NCI-H2107 (cell line): ENCODE measurements around the gene KDM4E.

Experiments used
- DNase-seq: peaks from one replicate; lab custom pipeline; 2025; lab: John Stamatoyannopoulos, UW

Gene KDM4E

DNA sequence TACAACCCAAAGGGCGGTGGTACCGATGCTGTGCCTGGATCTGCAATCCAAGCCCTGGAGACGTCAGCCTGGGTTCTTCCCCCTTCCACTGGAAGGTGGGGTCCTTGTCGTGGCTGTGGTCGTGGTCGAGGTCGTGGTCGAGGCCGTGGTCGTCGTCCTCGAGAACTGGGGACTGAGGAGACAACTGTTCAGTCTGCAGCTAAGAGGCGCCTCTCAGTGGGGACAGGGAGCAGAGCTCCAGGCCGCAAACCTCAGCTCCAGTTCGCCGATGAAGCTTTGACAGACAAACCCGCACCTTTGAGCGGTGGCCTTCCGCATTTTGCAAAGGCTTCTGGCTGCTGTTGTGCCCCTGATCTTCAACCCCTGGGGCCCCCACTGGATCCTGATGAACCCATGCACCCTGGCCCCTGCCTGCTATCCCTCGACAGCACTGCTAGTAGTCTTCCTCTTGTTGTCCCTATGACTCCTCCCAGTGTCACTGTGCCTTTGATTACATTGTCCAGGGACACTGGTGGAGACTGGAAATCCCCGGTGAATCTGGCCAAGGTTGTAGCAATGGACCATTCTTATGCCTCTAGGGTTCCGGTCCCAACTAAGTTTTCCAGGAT lies 25.6 kb downstream of the KDM4E start:
- DNase-seq: no peak

DNA sequence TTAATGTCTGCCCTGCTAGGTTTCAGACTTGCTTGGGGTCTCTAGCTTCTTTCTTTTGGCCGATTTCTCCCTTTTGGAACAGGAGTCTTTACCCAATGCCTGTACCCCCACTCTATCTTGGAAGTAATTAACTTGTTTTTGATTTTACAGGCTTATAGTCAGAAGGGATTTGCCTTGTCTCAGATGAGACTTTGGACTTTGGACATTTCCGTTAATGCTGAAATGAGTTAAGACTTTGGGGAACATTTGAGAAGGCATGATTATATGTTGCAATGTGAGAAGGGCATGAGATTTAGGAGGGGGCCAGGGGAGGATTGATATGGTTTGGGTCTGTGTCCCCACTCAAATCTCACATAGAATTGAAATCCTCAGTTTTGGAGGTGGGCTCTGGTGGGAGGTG lies 29.3 kb downstream of the KDM4E start:
- DNase-seq: no peak

DNA sequence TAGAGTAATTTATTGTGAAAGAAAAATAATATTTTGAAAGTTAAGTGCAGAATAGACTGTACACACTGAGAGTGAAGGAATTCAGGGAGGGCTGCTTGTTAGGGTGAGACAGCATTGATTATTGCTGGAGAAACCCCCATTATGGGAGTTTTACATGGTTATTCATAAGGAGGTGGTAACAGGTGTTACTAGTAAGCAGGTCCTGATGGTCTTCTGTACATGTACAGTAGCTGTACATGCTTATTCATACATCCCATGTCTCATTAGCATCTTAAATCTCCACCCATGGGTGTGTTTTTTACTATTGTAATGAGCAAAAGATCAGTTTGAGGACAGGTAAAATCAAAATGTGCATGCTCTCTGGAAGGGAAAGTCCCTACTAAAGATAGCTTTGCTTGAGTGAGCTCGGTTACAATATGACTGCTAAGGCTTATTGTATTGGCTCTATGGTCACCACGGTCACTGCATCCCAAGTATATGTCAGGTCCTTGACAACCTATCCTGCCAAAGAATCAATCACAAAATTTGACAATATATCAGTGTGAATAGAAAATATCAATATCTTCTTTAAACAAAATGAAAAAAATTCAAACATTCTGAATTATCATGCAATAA lies 30.3 kb downstream of the KDM4E start:
- no peak for DNase-seq

DNA sequence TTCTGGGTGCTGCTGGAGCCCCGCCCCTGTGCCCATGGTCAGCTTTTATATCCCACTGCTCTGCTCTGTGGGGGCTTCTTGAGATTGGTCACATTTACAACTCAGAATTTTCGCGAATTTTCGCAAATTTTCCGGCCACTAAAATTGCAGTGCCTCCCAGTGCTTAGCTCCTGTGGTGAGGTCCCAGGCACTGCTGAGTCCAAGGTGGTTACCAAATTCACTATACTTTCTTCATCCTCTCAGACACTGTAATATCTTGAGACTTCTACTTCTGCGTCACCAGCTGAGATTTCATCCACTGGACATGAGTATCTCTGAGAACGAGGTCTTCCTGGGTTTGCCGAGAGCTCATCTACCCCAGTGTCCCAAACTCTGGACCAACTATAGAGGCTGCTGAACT lies 32.9 kb downstream of the KDM4E start:
- no peak for DNase-seq

DNA sequence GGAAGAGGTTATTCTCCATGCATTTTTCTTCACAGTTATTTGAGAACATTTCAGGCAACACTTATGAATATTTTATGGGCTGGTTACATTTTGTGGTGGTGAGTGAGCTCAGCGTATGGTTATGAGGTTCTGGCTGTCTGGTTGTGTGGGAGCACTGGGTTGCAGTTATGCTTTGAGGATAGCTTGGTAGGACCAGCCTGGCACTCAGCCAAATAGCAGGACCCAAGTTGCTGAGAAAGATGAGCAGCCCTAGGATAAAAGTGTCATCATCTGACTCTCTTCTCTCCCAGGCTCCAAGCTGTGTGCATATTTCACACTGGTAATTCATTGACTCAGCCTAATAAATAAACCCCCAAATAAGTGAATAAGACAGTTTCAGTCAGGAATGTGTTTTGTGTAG lies 33.6 kb downstream of the KDM4E start:
- no peak for DNase-seq

DNA sequence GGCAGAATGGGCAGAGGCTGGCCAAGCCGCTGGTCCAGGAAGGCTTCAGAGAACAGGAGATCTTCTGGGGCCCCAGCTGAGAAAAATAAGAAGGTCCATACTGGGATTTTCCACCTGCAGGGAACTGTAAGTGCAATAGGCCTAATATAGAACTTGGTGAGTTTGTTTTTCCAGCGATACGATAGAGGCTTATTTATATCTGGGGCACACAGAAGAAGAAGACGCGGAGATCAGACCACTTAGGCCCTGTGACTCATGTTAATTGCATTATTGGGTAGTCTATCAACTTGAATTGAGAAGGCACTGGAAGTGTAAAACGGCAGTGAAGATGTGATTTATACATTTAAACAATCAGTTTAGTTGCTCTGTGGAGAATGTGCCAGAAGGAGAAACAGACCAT lies 34.0 kb downstream of the KDM4E start:
- DNase-seq: no peak

DNA sequence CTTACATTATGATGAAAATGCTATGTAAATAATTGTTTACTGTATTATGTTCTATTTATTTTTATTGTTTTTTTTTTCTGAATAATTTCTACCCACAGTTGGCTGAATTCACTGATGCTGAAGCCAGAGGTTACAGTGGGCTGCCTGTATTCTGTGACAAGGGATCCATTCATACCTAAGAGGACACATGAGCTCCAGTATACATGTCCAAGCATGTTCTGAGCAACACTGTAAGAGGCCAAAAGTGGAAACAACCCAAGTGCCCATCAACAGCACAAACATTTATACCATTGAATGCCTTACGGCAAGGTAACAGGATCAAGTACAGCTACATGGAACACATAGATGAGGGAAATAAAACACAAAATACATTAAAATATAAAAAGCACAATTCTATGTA lies 40.3 kb downstream of the KDM4E start:
- no peak for DNase-seq

DNA sequence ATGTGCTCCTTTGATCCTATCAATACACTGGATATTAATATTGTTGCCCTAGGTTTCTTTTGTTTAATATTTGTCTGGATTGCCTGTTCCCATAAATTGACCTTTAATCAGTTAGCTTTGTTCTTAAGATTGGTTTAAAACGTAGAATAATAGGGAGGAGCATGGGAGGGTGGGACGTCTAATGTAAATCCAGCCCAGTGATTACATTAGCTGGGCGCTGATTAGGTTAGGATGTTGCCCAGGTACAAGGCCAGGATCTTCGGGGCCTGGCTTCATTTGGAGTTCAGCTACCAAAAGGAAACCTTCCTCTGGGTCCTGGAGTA lies 41.6 kb downstream of the KDM4E start, which contains the start of gene SRSF8:
TSS of gene SRSF8 (plus strand) at position 204 of the 323 bp plus-strand sequence. CDS start 308 bp downstream, outside the sequence.
- no peak for DNase-seq

DNA sequence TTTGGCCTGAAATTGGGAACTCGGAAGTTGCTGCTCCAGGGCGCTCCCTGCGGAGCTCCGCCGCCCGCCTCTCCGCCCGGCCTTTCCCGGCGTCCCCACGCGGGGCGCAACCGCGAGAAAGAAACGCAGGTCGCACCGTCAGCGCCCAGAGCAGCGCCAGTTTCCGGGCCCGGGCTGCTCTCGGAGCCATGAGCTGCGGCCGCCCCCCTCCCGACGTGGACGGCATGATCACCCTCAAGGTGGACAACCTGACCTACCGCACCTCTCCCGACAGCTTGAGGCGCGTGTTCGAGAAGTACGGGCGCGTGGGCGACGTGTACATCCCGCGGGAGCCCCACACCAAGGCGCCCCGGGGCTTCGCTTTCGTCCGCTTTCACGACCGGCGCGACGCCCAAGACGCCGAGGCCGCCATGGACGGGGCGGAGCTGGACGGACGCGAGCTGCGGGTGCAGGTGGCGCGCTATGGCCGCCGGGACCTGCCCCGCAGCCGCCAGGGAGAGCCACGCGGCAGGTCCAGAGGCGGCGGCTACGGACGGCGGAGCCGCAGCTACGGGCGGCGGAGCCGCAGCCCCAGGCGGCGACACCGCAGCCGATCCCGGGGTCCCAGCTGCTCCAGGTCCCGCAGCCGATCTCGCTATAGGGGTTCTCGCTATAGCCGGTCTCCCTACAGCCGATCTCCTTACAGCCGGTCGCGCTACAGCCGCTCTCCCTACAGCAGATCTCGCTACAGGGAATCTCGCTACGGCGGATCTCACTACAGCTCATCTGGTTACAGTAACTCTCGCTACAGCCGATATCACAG lies 42.2 kb downstream of the KDM4E start:
- peak; percentile 78 for DNase-seq

DNA sequence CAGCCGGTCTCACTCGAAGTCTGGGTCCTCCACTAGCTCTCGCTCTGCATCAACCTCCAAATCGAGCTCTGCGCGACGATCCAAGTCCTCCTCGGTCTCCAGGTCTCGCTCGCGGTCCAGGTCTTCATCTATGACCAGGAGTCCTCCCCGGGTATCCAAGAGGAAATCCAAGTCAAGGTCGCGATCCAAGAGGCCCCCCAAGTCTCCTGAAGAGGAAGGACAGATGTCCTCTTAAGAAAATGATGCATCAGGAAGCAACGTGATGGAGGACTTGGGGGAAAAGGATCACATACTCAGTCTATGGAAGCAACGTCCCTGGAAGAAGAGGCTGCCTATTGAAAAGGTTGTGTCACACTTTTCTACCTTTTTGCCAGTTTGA lies 42.8 kb downstream of the KDM4E start:
- no peak for DNase-seq

DNA sequence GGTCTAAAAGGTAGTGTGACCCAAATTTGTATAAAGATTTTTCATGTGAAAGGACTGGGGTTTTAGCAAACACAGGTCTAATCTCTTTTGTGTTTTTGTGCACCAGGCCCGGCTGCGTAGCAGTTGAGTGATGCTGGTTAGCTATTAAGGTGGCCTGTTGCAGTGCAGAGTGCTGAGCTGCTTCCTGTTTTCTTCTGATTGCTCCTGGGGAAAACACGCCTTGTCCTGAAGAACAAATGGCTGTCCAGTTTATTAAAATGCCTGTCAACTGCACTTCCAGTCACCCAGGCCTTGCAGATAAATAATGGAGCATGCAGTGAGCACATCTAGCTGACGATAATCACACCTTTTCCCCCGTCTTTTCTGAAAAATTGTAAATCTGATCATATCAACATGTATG lies 43.5 kb downstream of the KDM4E start:
- peak; percentile 59 for DNase-seq

DNA sequence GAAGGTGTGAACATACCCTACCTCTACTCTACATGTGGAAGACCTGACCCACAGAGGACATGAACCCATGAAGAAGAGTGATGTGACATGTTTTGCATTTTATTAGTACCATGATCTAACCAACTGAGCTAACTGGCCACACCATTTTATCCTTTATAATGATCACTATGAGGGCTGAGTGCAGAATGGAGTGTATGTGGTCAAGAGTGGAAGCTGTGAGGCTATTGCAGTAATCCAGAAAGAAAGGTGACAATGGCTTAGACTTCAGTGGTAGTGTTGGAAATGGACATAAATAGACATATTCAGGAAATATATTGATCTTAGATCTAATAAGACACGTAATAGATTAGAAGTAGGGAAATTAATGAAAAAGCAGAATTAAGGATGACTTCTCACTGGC lies 45.4 kb downstream of the KDM4E start:
- DNase-seq: no peak

DNA sequence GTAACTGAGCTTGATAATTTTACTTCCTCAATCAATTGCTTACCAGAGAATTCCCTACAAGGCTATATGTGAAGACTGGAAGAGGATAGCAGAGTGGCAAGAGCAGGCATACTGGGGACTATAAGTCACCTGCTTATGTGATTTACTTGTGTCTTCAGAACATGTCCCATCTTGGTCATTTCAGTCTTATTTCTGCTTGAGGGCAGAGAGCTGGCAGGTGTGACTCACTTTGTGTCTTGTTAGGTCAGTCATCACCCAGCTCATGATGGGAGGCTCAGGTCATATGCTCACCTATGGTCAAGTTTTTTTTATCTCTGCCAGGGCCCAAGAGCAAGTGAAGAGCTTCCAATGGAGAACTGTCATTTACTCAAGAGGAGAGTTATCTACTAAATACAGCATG lies 47.9 kb downstream of the KDM4E start:
- DNase-seq: no peak

DNA sequence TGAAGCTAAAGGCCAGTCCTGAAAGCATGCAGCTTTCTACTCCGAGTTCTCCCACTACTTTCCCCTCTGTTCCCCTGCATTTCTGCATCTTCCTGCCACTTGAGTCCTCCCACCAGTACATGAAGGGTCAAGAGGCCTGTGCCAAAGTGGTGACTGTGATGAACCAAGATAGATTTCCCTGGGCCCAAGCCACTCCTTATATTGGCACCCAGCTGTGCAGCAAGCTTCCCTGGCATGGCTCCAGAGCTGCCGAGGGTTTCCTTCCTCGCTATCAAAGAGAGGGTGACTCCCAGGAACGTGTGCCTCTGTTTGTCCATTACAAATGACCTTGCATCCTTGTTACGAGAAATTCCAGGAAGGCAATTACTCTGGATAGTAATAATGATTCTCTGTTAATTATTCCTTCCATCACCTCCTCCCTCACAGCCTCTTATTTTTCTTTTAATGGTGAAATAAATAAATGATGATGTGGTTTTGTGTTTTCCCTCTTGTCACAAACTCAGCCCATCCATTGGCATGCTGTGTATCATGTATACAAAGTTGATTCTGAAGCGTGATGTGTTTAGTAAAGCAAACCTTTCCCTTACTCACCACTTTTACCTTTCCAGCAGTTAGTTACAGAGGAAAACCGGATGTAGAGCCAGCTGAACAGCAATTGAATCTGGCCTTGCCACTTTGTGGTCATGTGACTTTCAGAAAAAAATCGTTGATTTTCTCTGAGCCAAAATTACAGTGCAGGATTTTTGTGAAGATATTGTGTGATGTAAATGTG lies 49.9 kb downstream of the KDM4E start:
- DNase-seq: no peak

DNA sequence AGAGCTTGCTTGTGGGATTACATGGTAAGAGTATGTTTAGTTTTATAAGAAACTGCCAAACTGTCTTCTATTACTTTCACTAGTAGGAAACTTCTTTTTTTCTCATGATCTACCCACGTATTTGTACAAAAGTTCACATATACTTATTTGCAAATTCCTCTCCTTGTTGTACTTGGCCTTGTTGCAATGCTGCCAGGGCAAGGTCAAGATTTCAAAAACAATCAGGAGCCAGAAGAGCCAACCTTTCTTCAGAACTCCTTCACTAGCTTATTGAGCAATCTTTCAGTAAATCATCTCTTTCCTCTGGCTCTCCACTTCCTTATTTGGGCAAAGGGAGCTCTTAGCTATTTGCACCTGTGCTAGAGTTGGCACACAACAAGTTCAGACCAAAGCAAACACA lies 51.4 kb downstream of the KDM4E start:
- no peak for DNase-seq

DNA sequence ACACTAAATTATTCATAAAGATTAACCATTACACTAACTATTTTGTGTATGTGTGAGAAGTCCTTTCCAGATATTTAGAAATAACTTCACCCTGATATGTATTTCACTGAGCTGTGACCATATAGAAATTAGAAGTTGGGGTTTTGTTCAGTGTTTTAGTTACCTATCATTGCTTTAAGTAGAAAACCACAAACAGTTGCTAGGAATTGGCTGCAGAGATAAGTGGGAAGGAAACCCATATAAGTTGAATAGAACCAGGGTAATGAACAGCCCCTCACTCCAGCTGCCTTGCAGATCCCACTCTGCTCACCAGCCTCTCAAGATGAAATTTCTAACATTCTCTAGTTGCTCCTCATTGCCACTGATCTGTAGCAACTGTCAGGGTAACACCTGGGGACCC lies 51.9 kb downstream of the KDM4E start:
- DNase-seq: no peak
